Measurements from ENCODE around the gene SORCS3. TPM values are rescaled to one million over a fixed set of nuclear protein-coding genes. Genes with fewer than 3 reads are reported as not detected.

SORCS3 gene
- total and polyA plus RNA-seq, 2 of the 4 experiments (the other 2 are of a cell fraction): not detected

DNA sequence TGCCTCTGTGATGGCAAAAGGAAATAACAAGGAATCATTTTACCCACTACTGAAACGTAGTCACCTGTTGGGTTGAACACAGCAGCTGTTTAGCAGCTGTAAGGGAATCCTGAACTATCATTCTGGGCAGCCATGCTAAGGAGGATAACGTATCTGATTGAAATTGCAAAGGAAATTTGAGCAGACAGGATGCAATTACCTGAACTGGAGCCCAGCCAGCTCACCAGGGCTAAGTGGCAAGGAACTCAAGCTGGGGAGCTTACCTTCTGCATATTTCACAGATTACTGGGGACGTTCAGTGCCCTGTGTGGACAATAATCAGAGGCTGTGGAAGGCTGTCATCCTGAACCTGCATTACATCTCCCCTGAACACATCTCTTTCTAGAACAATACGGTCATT lies 650.5 kb downstream of the SORCS3 start:
- H3K56ac ChIP-seq (ENCODE audit: extremely low read depth, insufficient read depth, low read length): no peak overlapping the region
- no peak overlapping the region for H4K8ac ChIP-seq (ENCODE audit: low read depth in 2 of 2, low read length in 2 of 2)
- no peak overlapping the region for H2BK15ac ChIP-seq (ENCODE audit: low read depth, low read length)
- dilution Hi-C loops (cut with HindIII; ENCODE audit: low sequenced_read_pairs, unreplicated experiment): no loop called here
- no peak overlapping the region for H4K5ac ChIP-seq (ENCODE audit: low read depth, low read length)
- H3K4me3 ChIP-seq (ENCODE audit: insufficient read depth, low read depth, low read length): no peak overlapping the region
- CTCF ChIA-PET: no interaction called here
- H3K18ac ChIP-seq (ENCODE audit: low read depth, low read length): no peak overlapping the region
- no peak overlapping the region for H2AK9ac ChIP-seq (replicated peaks; ENCODE audit: low read depth, low read length, poor library complexity)
- H3K27me3 ChIP-seq (ENCODE audit: control insufficient read depth, insufficient read depth, low read length): no peaks in the 10 kb centered on the region
- no peaks in the 10 kb centered on the region for H3K36me3 ChIP-seq (ENCODE audit: control insufficient read depth, insufficient read depth, low read length)
- no peak overlapping the region for H3K14ac ChIP-seq (replicated peaks; ENCODE audit: low read depth, low read length)
- H3K9ac ChIP-seq (ENCODE audit: low read depth, low read length): no peak overlapping the region
- H3K23ac ChIP-seq (ENCODE audit: low read depth, low read length): no peak overlapping the region
- H3K79me1 ChIP-seq (ENCODE audit: low read depth in 1 of 2, low read length in 2 of 2): no peaks in the 10 kb centered on the region
- no peak overlapping the region for H3K4ac ChIP-seq (ENCODE audit: low read depth, low read length)
- TF ChIP-seq MXI1 (IDR thresholded peaks at IDR 0.05; ENCODE audit: borderline replicate concordance, low read depth, low read length): no peak
- TF ChIP-seq, protein P1, sequence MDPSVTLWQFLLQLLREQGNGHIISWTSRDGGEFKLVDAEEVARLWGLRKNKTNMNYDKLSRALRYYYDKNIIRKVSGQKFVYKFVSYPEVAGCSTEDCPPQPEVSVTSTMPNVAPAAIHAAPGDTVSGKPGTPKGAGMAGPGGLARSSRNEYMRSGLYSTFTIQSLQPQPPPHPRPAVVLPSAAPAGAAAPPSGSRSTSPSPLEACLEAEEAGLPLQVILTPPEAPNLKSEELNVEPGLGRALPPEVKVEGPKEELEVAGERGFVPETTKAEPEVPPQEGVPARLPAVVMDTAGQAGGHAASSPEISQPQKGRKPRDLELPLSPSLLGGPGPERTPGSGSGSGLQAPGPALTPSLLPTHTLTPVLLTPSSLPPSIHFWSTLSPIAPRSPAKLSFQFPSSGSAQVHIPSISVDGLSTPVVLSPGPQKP (IDR thresholded peaks at IDR 0.05; ENCODE audit: borderline replicate concordance, low read depth, low read length): no peak
- no peak for TF ChIP-seq NFE2L2 (IDR thresholded peaks at IDR 0.05; ENCODE audit: low read depth, low read length)
- TF ChIP-seq BHLHE40 (IDR thresholded peaks at IDR 0.05; ENCODE audit: low read depth, low read length): no peak
- TF ChIP-seq CEBPB (IDR thresholded peaks at IDR 0.05; ENCODE audit: low read depth, low read length): no peak
- no peak for TF ChIP-seq SMC3 (IDR thresholded peaks at IDR 0.05; ENCODE audit: low read depth, low read length)
- TF ChIP-seq CHD1 (IDR thresholded peaks at IDR 0.05; ENCODE audit: low read depth, low read length): no peak
- TF ChIP-seq, protein P2, sequence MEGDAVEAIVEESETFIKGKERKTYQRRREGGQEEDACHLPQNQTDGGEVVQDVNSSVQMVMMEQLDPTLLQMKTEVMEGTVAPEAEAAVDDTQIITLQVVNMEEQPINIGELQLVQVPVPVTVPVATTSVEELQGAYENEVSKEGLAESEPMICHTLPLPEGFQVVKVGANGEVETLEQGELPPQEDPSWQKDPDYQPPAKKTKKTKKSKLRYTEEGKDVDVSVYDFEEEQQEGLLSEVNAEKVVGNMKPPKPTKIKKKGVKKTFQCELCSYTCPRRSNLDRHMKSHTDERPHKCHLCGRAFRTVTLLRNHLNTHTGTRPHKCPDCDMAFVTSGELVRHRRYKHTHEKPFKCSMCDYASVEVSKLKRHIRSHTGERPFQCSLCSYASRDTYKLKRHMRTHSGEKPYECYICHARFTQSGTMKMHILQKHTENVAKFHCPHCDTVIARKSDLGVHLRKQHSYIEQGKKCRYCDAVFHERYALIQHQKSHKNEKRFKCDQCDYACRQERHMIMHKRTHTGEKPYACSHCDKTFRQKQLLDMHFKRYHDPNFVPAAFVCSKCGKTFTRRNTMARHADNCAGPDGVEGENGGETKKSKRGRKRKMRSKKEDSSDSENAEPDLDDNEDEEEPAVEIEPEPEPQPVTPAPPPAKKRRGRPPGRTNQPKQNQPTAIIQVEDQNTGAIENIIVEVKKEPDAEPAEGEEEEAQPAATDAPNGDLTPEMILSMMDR (conservative IDR thresholded peaks at IDR 0.05; ENCODE audit: low read depth, low read length): no peak
- no peak for TF ChIP-seq RFX5 (IDR thresholded peaks at IDR 0.05; ENCODE audit: low read depth, low read length)
- TF ChIP-seq FOS (IDR thresholded peaks at IDR 0.05; ENCODE audit: low read depth, low read length): no peak
- TF ChIP-seq POLR2A (IDR thresholded peaks at IDR 0.05; ENCODE audit: low read depth, low read length): no peak
- no peak for TF ChIP-seq MAZ (IDR thresholded peaks at IDR 0.05; ENCODE audit: borderline replicate concordance, low read depth, low read length)
- no peak for TF ChIP-seq RCOR1 (IDR thresholded peaks at IDR 0.05; ENCODE audit: insufficient replicate concordance, low read length)
- no peak for TF ChIP-seq MAFK (IDR thresholded peaks at IDR 0.05; ENCODE audit: low read depth, low read length)
- TF ChIP-seq, protein P3, sequence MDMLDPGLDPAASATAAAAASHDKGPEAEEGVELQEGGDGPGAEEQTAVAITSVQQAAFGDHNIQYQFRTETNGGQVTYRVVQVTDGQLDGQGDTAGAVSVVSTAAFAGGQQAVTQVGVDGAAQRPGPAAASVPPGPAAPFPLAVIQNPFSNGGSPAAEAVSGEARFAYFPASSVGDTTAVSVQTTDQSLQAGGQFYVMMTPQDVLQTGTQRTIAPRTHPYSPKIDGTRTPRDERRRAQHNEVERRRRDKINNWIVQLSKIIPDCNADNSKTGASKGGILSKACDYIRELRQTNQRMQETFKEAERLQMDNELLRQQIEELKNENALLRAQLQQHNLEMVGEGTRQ (IDR thresholded peaks at IDR 0.05; ENCODE audit: low read depth, low read length): no peak
- no peak for TF ChIP-seq RAD21 (IDR thresholded peaks at IDR 0.05; ENCODE audit: low read length)
- intact Hi-C loops (cut with micrococcal nuclease): no loop called here
- no peak for DNase-seq
- H2AFZ ChIP-seq (replicated peaks; ENCODE audit: low read length, poor library complexity): no peak overlapping the region
- no peaks in the 10 kb centered on the region for H3K4me1 ChIP-seq (ENCODE audit: control insufficient read depth, insufficient read depth, low read length)
- H3K4me2 ChIP-seq (ENCODE audit: low read depth, low read length): no peak overlapping the region
- no CpG with 5 or more reads among the region's 4 CpGs for WGBS, 2 experiments (ENCODE audit: extremely low coverage in 2 of 2, insufficient read length in 1 of 2)
- in situ Hi-C loops (cut with MboI; ENCODE audit: low sequenced_read_pairs): no loop called here
- no peak overlapping the region for H2BK20ac ChIP-seq (ENCODE audit: low read depth, low read length)
- no peaks in the 10 kb centered on the region for H3K9me1 ChIP-seq (ENCODE audit: insufficient read depth, low read length)
- ATAC-seq (ENCODE audit: low read depth): no peak
- H3K9me3 ChIP-seq (ENCODE audit: control insufficient read depth, insufficient read depth, low read length): peaks cover 7% of the 10 kb centered on the region
- H4K91ac ChIP-seq (ENCODE audit: insufficient read depth, low read depth, low read length): no peak overlapping the region
- no peaks in the 10 kb centered on the region for H4K20me1 ChIP-seq (ENCODE audit: insufficient read depth, low read length)
- no peak overlapping the region for H2BK120ac ChIP-seq (ENCODE audit: low read depth, low read length)
- no peak overlapping the region for H3K27ac ChIP-seq (ENCODE audit: insufficient read depth, low read length)
- H2AK5ac ChIP-seq (ENCODE audit: low read depth, low read length): no peak overlapping the region
- H2BK5ac ChIP-seq (ENCODE audit: low read depth, low read length, poor library complexity, severe bottlenecking): no peak overlapping the region
- BruUV-seq (replicated peaks): no TSS peak
- POLR2A ChIA-PET (ENCODE audit: unreplicated experiment): no interaction called here

Measured in IMR-90 (cell line).